ENCODE data around the gene PPP1R11. TPM values are rescaled to one million over a fixed set of nuclear protein-coding genes. Genes with fewer than 3 reads are reported as not detected.
"Not testable (repeated sequence)": the region's sequence is repeated elsewhere in the genome, so short reads cannot be mapped to it uniquely, and the experiment has no call there.

Gene PPP1R11
- total RNA-seq, 6 experiments from 2014 or later, result 22.9 to 37.2 (median 25.7) TPM

DNA sequence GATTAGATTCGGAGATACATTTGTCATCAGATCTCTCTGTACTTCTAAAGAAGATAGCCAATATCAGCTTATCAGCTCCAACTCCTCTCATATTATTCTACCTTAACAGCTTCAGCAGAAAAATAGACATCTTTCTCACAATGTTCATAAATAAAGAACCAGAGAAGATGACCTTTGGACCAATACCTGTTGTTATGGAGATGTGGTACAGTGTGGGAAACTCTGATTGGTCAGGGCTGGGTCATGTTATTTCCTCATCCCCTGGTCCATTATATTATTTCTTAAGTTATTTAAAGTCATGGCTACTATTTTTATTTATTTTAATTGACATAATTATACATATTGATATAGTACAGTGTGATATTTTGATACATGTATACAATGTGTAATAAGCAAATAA is 41.8 kb upstream of the PPP1R11 start:
- no peaks in the 10 kb centered on the region for H3K27me3 ChIP-seq
- H3K4me3 ChIP-seq, result no peak overlapping the region
- 83% methylated on average over 1 of the region's 1 CpG for WGBS (ENCODE audit: insufficient coverage, low coverage, low lambda C conversion rate, missing lambda C conversion rate)
- intact Hi-C loops (cut with DNase I), result no loop called here
- H3K4me1 ChIP-seq, result no peaks in the 10 kb centered on the region
- ATAC-seq (no peak), DNase-seq (no peak)
- no peaks in the 10 kb centered on the region for H3K9me3 ChIP-seq
- no peak overlapping the region for H3K27ac ChIP-seq
- no peak for TF ChIP-seq POLR2A (IDR thresholded peaks at IDR 0.05)
- TF ChIP-seq, protein P1, sequence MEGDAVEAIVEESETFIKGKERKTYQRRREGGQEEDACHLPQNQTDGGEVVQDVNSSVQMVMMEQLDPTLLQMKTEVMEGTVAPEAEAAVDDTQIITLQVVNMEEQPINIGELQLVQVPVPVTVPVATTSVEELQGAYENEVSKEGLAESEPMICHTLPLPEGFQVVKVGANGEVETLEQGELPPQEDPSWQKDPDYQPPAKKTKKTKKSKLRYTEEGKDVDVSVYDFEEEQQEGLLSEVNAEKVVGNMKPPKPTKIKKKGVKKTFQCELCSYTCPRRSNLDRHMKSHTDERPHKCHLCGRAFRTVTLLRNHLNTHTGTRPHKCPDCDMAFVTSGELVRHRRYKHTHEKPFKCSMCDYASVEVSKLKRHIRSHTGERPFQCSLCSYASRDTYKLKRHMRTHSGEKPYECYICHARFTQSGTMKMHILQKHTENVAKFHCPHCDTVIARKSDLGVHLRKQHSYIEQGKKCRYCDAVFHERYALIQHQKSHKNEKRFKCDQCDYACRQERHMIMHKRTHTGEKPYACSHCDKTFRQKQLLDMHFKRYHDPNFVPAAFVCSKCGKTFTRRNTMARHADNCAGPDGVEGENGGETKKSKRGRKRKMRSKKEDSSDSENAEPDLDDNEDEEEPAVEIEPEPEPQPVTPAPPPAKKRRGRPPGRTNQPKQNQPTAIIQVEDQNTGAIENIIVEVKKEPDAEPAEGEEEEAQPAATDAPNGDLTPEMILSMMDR (IDR thresholded peaks at IDR 0.05), result no peak
- H3K36me3 ChIP-seq, result no peaks in the 10 kb centered on the region

DNA sequence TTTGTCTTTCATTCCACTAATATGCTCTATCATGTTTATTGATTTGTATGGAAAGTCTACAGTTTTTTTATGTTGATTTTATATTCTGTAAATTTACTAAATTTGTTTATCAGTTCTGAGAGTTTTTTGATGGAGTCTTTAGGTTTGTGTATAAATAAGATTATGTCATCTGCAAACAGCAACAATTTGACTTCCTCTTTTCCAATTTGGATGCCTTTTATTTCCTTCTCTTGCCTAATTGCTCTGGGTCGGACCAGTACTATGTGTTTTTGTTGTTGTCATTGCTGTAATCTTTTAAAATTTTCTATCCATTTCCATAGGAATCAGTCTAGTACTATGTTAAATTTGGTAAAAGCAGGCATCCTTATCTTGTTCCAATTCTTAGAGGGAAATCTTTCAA is 37.4 kb upstream of the PPP1R11 start:
- peaks cover 0 to 8% (median 0%) of the 10 kb centered on the region in 4 donors for H3K4me1 ChIP-seq
- intact Hi-C loops (cut with DNase I), result no loop called here

DNA sequence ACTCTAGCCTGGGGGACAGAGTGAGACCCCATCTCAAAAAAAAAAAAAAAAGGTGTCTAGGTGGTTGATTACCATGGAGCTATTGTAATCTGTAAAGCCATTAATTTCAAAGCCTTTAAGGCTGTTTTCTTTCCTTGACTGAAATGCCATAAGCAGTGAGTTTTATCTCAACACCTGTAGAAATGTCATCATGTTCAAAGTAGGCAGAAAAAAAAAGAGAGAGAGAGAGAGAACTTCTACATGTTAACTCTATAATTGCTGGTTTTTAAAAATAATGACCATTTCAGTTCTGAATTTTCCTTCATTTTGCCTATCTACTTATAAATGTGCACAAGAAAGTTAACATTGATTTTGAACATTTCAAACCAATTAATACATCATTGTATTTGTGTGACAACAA is 35.6 kb upstream of the PPP1R11 start:
- Histone ChIP-seq H3K27me3 (no peaks in the 10 kb centered on the region), H3K4me1 (peaks cover 0 to 8% (median 0%) of the 10 kb centered on the region in 4 donors), H3K9me3 (no peaks in the 10 kb centered on the region), H3K27ac (no peak overlapping the region), H3K4me3 (no peak overlapping the region), H3K36me3 (no peaks in the 10 kb centered on the region)
- ATAC-seq (no peak), DNase-seq (no peak)
- no peak for TF ChIP-seq POLR2A (IDR thresholded peaks at IDR 0.05)
- TF ChIP-seq, protein P1 (IDR thresholded peaks at IDR 0.05), result no peak
- intact Hi-C loops (cut with DNase I), result no loop called here

More for the DNA sequence above, 37.4 kb upstream of the PPP1R11 start:
- no peak overlapping the region for H3K27ac ChIP-seq
- H3K27me3 ChIP-seq, result no peaks in the 10 kb centered on the region
- DNase-seq (no peak), ATAC-seq (no peak)
- no peaks in the 10 kb centered on the region for H3K36me3 ChIP-seq
- no peaks in the 10 kb centered on the region for H3K9me3 ChIP-seq
- TF ChIP-seq, protein P1 (IDR thresholded peaks at IDR 0.05), result no peak
- no peak for TF ChIP-seq POLR2A (IDR thresholded peaks at IDR 0.05)
- WGBS (ENCODE audit: insufficient coverage, low coverage, low lambda C conversion rate, missing lambda C conversion rate), result 70% methylated on average over 1 of the region's 1 CpG
- H3K4me3 ChIP-seq, result no peak overlapping the region

- H3K27me3 ChIP-seq; H3K36me3 ChIP-seq; H3K4me3 ChIP-seq; H3K4me1 ChIP-seq; intact Hi-C loops (cut with DNase I); H3K27ac ChIP-seq; H3K9me3 ChIP-seq: not testable (repeated sequence)
- ATAC-seq, result peak; percentile 94 to 98 (median 97)
- 23% methylated on average over 5 of the region's 5 CpGs for WGBS (ENCODE audit: insufficient coverage, low coverage, low lambda C conversion rate, missing lambda C conversion rate)
- DNase-seq, result peak in 2 of 3 donors; percentile 20 to 63
Measured at GRCh38 chr6:30033440-30033839, 33.6 kb upstream of the PPP1R11 start.

GRCh38 chr6:30035784-30036183 is 31.2 kb upstream of the PPP1R11 start:
- DNase-seq (no peak), ATAC-seq (no peak)
- Histone ChIP-seq H3K36me3 (no peaks in the 10 kb centered on the region), H3K4me1 (peaks cover 0 to 8% (median 0%) of the 10 kb centered on the region in 4 donors), H3K4me3 (no peak overlapping the region), H3K27me3 (no peaks in the 10 kb centered on the region), H3K27ac (no peak overlapping the region), H3K9me3 (no peaks in the 10 kb centered on the region)
- no peak for TF ChIP-seq POLR2A (IDR thresholded peaks at IDR 0.05)
- TF ChIP-seq, protein P1 (IDR thresholded peaks at IDR 0.05), result no peak
- intact Hi-C loops (cut with DNase I), result no loop called here
- 100% methylated on average over 1 of the region's 1 CpG for WGBS (ENCODE audit: insufficient coverage, low coverage, low lambda C conversion rate, missing lambda C conversion rate)

Measured in right lobe of liver (tissue), 6 donors.